Measurements from ENCODE around the gene MINDY2.

MINDY2 gene

DNA sequence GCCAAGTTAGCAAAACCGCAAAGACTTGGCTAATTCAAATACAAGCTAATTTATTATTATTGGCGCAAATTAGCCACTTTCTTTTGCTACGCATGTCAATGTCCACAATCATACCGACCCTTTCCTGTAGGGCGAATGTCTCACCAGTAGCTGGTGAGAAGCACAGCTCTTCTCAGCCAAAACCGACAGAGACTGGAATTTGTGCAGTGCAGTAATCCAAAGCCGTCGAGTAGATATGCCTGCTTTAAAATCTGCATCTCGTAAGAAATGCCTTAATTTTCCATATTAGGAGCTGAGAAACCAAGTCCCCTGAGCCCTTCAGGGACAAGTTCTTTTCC lies 614 bp upstream of the MINDY2 start:
- Histone ChIP-seq H3K9me2 (ENCODE audit: low read depth, low read length) (no peaks in the 10 kb centered on the region), H2AFZ (ENCODE audit: low read length) (peak overlapping the region; percentile 61; the same call in 1 of the 2 replicates), H3F3A (ENCODE audit: insufficient read depth, low read length) (no peaks in the 10 kb centered on the region), H3K4me1 (ENCODE audit: insufficient read depth, low read length, severe bottlenecking) (peaks cover 43% of the 10 kb centered on the region), H4K20me1 (ENCODE audit: insufficient read depth, low read length) (no peaks in the 10 kb centered on the region), H3K4me3 (ENCODE audit: low read depth, low read length, poor library complexity, severe bottlenecking) (peak overlapping the region; percentile 84), H3K4me2 (ENCODE audit: low read length) (peak overlapping the region; percentile 93), H3K9ac (ENCODE audit: low read length) (peak overlapping the region; percentile 80), H3K79me2 (ENCODE audit: insufficient read depth, low read length) (peaks cover 35% of the 10 kb centered on the region), H3K9me3 (ENCODE audit: low read length) (no peaks in the 10 kb centered on the region), H3K27ac (ENCODE audit: low read depth, low read length, poor library complexity, severe bottlenecking) (peak overlapping the region; percentile 65), H3K27me3 (ENCODE audit: insufficient read depth, low read length) (no peaks in the 10 kb centered on the region), H3K36me3 (ENCODE audit: insufficient read depth, low read length) (no peaks in the 10 kb centered on the region)
- TF ChIP-seq EZH2 (IDR thresholded peaks at IDR 0.05; ENCODE audit: borderline replicate concordance, low read length): no peak
- TF ChIP-seq, protein P1, sequence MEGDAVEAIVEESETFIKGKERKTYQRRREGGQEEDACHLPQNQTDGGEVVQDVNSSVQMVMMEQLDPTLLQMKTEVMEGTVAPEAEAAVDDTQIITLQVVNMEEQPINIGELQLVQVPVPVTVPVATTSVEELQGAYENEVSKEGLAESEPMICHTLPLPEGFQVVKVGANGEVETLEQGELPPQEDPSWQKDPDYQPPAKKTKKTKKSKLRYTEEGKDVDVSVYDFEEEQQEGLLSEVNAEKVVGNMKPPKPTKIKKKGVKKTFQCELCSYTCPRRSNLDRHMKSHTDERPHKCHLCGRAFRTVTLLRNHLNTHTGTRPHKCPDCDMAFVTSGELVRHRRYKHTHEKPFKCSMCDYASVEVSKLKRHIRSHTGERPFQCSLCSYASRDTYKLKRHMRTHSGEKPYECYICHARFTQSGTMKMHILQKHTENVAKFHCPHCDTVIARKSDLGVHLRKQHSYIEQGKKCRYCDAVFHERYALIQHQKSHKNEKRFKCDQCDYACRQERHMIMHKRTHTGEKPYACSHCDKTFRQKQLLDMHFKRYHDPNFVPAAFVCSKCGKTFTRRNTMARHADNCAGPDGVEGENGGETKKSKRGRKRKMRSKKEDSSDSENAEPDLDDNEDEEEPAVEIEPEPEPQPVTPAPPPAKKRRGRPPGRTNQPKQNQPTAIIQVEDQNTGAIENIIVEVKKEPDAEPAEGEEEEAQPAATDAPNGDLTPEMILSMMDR (IDR thresholded peaks at IDR 0.05; ENCODE audit: low read length): peak; percentile 12; the same call in 1 of the 2 replicates

DNA sequence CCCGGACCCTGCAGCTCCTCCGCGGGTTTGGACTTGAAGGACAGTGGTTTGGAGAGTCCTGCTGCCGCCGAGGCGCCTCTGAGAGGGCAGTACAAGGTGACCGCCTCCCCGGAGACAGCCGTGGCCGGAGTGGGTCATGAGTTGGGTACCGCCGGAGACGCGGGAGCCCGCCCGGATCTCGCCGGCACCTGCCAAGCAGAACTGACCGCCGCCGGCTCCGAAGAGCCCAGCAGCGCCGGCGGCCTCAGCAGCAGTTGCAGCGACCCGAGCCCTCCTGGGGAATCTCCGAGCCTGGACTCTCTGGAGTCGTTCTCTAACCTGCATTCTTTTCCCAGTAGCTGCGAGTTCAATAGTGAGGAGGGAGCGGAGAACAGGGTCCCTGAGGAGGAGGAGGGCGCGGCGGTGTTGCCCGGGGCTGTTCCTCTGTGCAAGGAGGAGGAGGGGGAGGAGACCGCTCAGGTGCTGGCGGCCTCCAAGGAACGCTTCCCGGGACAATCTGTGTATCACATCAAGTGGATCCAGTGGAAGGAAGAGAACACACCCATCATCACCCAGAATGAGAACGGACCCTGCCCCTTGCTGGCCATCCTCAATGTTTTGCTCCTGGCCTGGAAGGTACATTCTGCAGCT lies 634 bp downstream of the MINDY2 start:
- no peak overlapping the region for H2AFZ ChIP-seq (ENCODE audit: low read length)
- H3K9me3 ChIP-seq (ENCODE audit: low read length): no peaks in the 10 kb centered on the region
- H4K20me1 ChIP-seq (ENCODE audit: insufficient read depth, low read length): no peaks in the 10 kb centered on the region
- H3K4me2 ChIP-seq (ENCODE audit: low read length): peak overlapping the region; percentile 97
- H3F3A ChIP-seq (ENCODE audit: insufficient read depth, low read length): no peaks in the 10 kb centered on the region
- peak overlapping the region; percentile 84 for H3K4me3 ChIP-seq (ENCODE audit: low read depth, low read length, poor library complexity, severe bottlenecking)
- peak overlapping the region; percentile 81 for H3K9ac ChIP-seq (ENCODE audit: low read length)
- H3K36me3 ChIP-seq (ENCODE audit: insufficient read depth, low read length): no peaks in the 10 kb centered on the region
- no peak for TF ChIP-seq EZH2 (IDR thresholded peaks at IDR 0.05; ENCODE audit: borderline replicate concordance, low read length)
- TF ChIP-seq, protein P1 (IDR thresholded peaks at IDR 0.05; ENCODE audit: low read length): no peak
- no peak overlapping the region for H3K27ac ChIP-seq (ENCODE audit: low read depth, low read length, poor library complexity, severe bottlenecking)
- H3K79me2 ChIP-seq (ENCODE audit: insufficient read depth, low read length): peaks cover 37% of the 10 kb centered on the region
- H3K4me1 ChIP-seq (ENCODE audit: insufficient read depth, low read length, severe bottlenecking): peaks cover 49% of the 10 kb centered on the region
- no peaks in the 10 kb centered on the region for H3K27me3 ChIP-seq (ENCODE audit: insufficient read depth, low read length)
- H3K9me2 ChIP-seq (ENCODE audit: low read depth, low read length): no peaks in the 10 kb centered on the region

DNA sequence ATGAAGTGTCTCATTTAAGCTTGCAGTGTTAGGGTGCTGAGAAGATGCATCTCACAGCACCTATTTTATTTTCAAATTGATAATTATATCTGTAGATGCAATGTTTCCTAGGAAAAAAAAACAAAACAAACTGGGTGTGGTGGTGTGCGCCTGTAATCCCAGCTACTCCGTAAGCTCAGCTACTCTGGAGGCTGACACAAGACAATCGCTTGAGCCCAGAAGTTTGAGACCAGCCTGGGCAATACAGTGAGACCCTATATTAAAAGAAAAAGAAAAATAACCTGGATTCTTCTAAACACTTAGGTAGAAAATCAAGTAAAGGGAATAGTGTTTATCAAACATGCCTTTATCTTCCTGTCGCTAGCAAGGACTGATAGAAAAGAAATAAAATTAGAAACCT lies 1.9 kb downstream of the MINDY2 start:
- no peaks in the 10 kb centered on the region for H3K36me3 ChIP-seq (ENCODE audit: insufficient read depth, low read length)
- H3K9me2 ChIP-seq (ENCODE audit: low read depth, low read length): no peaks in the 10 kb centered on the region
- H3K9me3 ChIP-seq (ENCODE audit: low read length): no peaks in the 10 kb centered on the region
- no peaks in the 10 kb centered on the region for H4K20me1 ChIP-seq (ENCODE audit: insufficient read depth, low read length)
- H3K79me2 ChIP-seq (ENCODE audit: insufficient read depth, low read length): peaks cover 50% of the 10 kb centered on the region
- peak overlapping the region; percentile 81 for H3K9ac ChIP-seq (ENCODE audit: low read length)
- peak overlapping the region; percentile 5 for H3K27ac ChIP-seq (ENCODE audit: low read depth, low read length, poor library complexity, severe bottlenecking)
- H3K4me3 ChIP-seq (ENCODE audit: low read depth, low read length, poor library complexity, severe bottlenecking): peak overlapping the region; percentile 84
- H3K4me2 ChIP-seq (ENCODE audit: low read length): peak overlapping the region; percentile 97
- peaks cover 49% of the 10 kb centered on the region for H3K4me1 ChIP-seq (ENCODE audit: insufficient read depth, low read length, severe bottlenecking)
- H3K27me3 ChIP-seq (ENCODE audit: insufficient read depth, low read length): no peaks in the 10 kb centered on the region
- TF ChIP-seq, protein P1 (IDR thresholded peaks at IDR 0.05; ENCODE audit: low read length): no peak
- TF ChIP-seq EZH2 (IDR thresholded peaks at IDR 0.05; ENCODE audit: borderline replicate concordance, low read length): no peak
- H3F3A ChIP-seq (ENCODE audit: insufficient read depth, low read length): no peaks in the 10 kb centered on the region
- no peak overlapping the region for H2AFZ ChIP-seq (ENCODE audit: low read length)

Data from OCI-LY1 (cell line).